Testis (tissue), 2 donors: ENCODE data around the gene CNTN5.

ENCODE experiments used
- CTCF ChIP-seq, 3 experiments: fragments of 450-650 bp in 2 of 3; fragments of 200-600 bp in 1 of 3; sonication (generic) in 1 of 3; IDR thresholded peaks; one replicate each; pipeline ENCODE4 v1.5.1; 2016 to 2019; ENCODE audit warnings: antibody characterized with exemption in 3 of 3, mild to moderate bottlenecking in 2 of 3, moderate library complexity in 1 of 3
- POLR2A ChIP-seq: fragments of 450-650 bp; IDR thresholded peaks from one replicate; pipeline ENCODE4 v1.6.1; 2017; ENCODE audit warnings: antibody characterized with exemption, mild to moderate bottlenecking, moderate library complexity

GRCh38 chr11:99418927-99419720, 398.4 kb downstream of the CNTN5 start:
- no peak for TF ChIP-seq CTCF (IDR thresholded peaks at IDR 0.05)
- TF ChIP-seq POLR2A, result no peak
